NCI-H187 (cell line): Measurements from ENCODE around the gene RASL11B.

ENCODE experiments used
- DNase-seq, 2 experiments: peaks; one replicate each; lab custom pipeline; 2025; lab: John Stamatoyannopoulos, UW

Gene RASL11B

GRCh38 chr4:52915191-52915590 is 53.1 kb downstream of the RASL11B start:
- no peak for DNase-seq

GRCh38 chr4:52915730-52916300 is 53.7 kb downstream of the RASL11B start:
- DNase-seq: no peak
